Measurements from ENCODE around the gene RHOBTB3.
A peak's percentile ranks its signal among the peaks of the same experiment; 100 is the strongest.

RHOBTB3 gene

GRCh38 chr5:95763941-95764340, 32.8 kb downstream of the RHOBTB3 start:
- DNase-seq (ENCODE audit: low read depth) = no peak

GRCh38 chr5:95768731-95769130, 37.6 kb downstream of the RHOBTB3 start:
- DNase-seq (ENCODE audit: low read depth) = no peak

GRCh38 chr5:95770830-95771708, 39.9 kb downstream of the RHOBTB3 start:
- DNase-seq (ENCODE audit: low read depth) = no peak

GRCh38 chr5:95771892-95772291, 40.8 kb downstream of the RHOBTB3 start:
- DNase-seq (ENCODE audit: low read depth) = no peak

DNA sequence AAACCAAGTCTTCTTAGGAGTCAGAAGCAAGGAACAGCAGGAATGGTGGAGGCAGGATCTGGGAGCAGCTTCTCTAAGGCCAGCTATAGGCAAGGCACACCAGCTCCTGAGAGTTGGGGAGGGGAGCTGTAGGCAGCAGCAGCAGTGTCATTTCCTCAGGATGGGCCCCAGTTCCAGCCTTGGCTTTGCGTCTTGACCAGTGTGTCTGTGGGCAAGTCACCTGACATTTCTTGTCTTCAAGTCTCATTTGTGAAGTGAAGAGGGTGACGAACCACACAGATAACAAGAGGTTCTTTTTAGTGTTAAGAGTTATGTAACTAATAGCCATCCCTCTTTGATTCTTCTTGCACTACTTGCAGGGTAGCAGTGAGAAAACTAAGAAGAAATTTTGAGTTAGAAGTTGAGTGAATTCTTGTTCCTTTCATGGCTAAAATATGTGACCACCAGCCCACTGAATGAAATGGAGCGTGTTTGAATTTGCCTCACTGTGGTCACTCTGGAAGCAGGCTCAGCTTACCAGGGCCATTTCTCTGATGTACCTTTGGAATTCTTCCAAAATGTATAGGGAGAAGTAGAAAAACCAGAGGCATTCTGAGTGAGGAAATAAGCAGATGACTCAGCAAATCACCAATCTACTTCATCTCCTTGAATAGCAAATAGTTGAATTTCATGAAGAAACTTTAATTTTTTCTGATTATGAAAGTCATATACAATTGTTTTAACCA, 42.4 kb downstream of the RHOBTB3 start:
- DNase-seq (ENCODE audit: low read depth) = no peak

- DNase-seq (ENCODE audit: low read depth) = no peak
Measured at GRCh38 chr5:95777441-95777840, 46.3 kb downstream of the RHOBTB3 start.

DNA sequence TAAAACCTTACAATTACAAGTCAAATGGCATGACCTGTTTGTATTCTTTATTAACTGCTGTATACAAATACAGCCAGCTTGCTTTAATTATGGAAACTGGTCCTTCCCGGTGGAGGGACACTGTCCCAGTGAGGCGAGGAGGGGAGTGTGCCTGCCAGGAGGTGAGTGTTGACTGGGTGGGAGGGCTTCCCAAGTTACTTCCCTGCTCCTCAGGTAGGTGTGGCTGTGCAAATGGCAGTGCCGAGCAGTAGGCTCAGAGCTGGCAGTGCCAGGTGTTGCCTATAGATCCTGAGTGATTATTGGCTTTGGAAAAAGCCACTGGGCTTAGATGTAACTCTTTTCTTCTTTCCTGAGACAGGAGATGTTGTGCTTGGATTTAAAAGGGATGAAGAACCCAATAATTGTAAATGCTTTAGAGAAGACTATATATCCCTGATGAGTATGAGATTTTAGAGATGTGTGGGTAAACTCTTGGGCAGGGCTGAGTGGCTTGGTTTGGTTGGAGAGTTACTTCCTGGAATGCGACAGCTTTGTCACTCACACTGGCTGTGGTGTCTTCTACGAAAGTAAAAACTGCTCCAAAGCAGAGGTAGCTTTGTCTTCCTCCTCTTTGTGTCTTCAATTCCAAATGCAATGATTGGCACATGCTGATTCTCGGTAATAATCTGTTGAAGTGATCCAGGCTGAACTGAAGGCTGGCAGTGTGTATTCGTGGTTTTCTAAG, 47.7 kb downstream of the RHOBTB3 start:
- no peak for DNase-seq (ENCODE audit: low read depth)

DNA sequence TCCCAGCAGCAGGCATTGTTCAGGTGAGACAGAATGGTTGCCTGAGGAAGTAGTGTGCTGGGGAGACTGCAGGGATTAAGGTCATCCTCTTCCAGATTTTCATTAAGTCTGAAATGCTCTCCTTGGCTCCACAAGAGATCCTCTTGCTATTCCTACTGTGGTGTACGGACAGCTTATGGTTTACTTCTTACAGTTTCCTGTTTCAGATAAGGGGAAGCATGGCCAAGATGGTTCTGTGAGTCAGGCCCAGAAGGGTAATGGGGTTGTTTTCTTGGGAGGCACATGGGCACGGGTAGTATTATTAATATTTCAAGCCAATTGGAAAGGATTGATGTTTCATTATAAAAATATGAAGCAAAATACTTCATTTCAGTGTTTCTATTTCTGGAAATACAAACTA, 48.5 kb downstream of the RHOBTB3 start:
- no peak for DNase-seq (ENCODE audit: low read depth)

DNA sequence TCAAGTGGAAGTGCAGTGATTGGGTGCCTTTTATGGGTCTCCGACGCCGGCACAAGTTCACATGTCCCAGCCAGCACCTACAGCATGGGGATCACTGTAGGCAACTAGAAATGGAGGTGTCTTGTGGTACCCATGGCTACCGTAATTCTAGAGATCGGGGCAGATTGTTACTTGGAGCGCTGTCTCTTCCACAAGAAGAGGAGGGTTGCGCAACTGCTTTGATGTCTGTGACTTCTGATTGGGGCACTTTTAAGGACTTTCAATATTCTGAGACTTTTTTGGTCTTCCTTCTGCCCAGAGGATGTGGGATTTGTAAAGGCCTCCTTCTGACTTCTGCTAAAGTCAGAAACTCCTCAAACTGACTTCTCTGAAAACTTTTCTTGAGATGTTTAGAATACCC, 49.5 kb downstream of the RHOBTB3 start:
- no peak for DNase-seq (ENCODE audit: low read depth)

DNA sequence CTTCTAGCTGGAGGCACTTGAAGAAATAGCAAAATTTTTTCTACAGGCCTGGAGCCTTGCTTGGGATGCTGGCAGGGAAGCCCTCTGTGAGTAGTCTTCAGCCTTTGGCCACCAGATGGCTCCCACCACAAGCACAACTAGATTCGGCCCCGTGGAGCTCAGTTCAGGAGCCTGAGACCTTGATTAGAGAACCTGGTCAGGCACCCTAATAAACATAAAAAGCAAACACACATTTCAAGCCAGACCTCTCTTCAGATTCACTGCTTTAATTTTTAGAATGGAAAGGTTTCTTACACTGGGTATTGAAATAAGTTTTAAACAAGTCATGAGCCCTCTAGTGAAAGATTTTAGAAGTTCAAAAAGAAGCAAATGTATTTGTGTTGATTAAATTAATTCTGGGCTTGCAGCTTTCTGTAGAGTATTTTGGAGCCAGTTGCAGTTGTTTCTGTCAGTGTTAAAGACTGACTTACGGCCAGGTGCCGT, 50.0 kb downstream of the RHOBTB3 start:
- DNase-seq (ENCODE audit: low read depth) = peak; percentile 67

GRCh38 chr5:95782181-95782580, 51.0 kb downstream of the RHOBTB3 start:
- DNase-seq (ENCODE audit: low read depth) = no peak

GRCh38 chr5:95783661-95784060, 52.5 kb downstream of the RHOBTB3 start:
- DNase-seq (ENCODE audit: low read depth) = no peak

DNA sequence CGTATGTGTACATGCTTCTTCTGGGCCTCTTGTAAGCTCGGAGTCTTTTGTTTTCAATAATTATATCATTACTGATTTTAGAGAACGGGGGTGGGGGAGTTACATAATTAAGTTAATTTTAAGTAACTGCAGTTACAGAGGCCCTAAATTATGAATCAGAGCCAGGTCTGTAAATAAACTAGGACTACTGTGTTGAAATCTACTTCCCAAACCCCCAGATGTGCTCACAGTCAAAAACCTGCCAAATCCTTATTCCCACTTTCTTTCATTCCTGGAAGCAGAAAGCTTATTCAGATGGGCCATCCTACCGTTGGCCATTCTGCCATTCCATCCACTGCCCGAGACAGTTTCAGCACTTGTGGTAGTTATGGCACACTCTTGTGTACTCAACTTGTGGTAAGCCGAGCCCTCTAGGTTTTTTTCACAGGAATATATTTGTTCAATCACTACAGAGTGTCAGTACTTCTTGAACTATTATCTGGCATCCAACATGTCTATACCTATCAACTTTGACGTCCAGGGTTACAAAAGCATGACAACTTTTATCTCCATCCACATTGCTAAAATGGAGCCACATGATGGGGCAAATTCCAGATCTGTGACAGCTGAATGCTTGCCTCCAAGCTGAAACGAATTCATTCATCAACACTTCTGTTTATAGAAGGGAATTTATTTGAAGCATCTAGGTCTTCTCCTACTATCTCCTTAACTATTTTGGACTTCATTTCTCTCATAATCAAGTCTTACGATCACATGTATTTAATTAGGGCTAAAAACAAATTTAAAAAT, 53.6 kb downstream of the RHOBTB3 start:
- no peak for DNase-seq (ENCODE audit: low read depth)

GRCh38 chr5:95786821-95787418, 55.8 kb downstream of the RHOBTB3 start:
- no peak for DNase-seq (ENCODE audit: low read depth)

- no peak for DNase-seq (ENCODE audit: low read depth)
Measured at GRCh38 chr5:95788493-95788892, 57.4 kb downstream of the RHOBTB3 start.

- no peak for DNase-seq (ENCODE audit: low read depth)
Measured at GRCh38 chr5:95791751-95792150, 60.6 kb downstream of the RHOBTB3 start.

DNA sequence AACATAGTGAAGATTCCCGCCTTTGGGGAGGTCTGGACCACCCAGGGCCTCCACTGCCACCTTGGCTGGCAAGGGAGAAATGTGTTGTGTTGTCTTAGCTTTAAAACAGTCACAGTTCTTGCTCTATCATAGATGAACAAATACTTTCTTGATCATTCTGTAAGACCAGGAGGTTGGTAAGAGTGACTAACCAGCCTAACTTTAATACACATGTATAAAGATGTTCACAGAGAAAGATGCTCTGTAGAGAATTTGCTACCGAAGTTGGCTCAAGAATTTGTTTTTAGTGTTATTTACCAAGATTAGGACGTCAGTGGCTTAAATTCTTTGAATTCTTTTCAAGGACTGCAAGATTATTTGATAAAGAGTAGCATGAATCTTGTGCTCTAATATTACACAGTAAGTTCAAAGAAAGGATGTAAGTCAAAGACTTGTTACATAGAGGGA, 63.0 kb downstream of the RHOBTB3 start:
- no peak for DNase-seq (ENCODE audit: low read depth)

- no peak for DNase-seq (ENCODE audit: low read depth)
Measured at GRCh38 chr5:95797301-95797700, 66.2 kb downstream of the RHOBTB3 start.

- DNase-seq (ENCODE audit: low read depth) = no peak
Measured at GRCh38 chr5:95798048-95798447, 66.9 kb downstream of the RHOBTB3 start.

DNA sequence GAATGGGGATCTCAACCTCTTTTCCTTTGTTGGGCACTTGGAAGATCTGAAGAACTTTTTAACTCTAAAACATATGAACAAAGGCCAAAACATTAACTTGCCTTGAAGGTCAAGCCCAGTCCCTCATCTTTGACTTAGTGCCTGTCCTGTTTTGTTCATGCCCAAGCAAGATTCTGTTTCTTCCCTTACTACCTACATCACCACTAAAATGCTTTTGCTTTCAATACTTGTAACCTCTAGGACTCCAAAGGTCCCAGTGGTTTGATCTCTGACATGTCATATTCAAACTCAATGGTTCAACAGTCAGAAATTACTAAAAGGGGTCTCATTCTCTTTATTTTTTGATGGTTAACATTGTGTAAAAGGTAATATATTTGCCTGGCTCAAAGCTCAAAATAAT, 67.4 kb downstream of the RHOBTB3 start:
- DNase-seq (ENCODE audit: low read depth) = no peak

- no peak for DNase-seq (ENCODE audit: low read depth)
Measured at GRCh38 chr5:95799191-95799835, 68.2 kb downstream of the RHOBTB3 start.

All from stromal cell of bone marrow (primary cell).